Measurements from ENCODE around the gene ROS1.
"Not testable (repeated sequence)": the region's sequence is repeated elsewhere in the genome, so short reads cannot be mapped to it uniquely, and the experiment has no call there.

The ROS1 gene
- total RNA-seq = 0 to 0.18 (median 0) reads per million in 4 experiments

- DNase-seq = no peak
These were observed at the start of gene ROS1 for GRCh38 chr6:117425431-117426153. Gene ROS1 (minus strand): TSS chr6:117425942. CDS start chr6:117425656, 286 bp downstream.

DNA sequence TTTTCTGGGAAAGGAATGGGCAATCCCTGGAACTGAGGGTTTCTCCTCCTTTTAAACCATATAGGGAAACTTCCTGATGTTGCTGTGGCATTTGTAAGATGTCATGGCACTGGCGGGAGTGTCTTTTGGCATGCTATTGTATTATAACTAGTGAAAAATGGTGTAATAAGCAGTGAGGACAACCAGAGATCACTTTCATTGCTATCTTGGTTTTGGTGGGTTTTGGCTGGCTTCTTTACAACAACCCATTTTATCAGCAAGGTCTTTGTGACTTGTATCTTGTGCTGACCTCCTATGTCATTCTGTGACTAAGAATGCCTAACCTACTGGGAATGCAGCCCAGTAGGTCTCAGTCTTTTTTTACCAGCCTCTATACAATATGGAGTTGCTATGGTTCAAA lies 47.7 kb upstream of the ROS1 start:
- no peak for DNase-seq

- no peak for DNase-seq
These were observed 46.9 kb upstream of the ROS1 start for GRCh38 chr6:117472667-117473066.

DNA sequence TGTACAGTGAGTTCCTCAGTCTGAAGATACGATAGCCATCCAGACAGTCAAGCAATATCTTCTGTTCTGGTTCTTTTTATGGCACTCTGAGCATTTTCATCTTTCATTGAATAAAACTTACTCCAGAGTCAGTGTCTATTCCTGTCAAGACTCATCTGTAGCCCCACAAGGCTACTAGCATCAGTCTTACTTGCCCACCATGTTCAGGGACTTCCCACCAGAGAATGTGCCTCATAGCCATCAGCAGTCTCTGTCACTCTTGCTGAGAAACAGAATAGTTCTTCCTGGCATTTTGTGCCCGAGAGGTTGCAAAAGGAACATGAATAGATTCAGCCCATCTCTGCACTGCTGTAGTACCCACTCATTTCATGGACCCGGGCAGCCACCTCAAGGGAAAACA lies 44.0 kb upstream of the ROS1 start:
- no peak for DNase-seq

DNA sequence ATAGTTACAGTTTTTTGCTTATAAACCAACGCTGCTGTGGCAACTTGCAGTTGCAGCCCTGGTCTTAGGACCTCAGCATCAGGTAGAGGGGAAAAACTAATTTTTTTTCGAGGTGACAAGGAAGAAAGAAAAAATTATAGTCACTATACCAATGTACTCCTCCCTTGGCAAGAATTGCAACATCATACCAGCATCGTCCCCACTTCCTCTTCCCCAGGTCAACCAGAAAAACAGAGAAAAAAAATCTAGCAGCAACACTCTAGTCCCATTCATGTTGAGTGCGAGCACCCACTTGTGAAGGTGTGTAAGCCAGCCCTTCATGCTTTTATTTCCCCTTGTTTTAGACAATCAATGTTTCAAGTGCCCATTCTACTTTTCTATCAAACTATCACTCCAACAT lies 43.6 kb upstream of the ROS1 start:
- no peak for DNase-seq

DNA sequence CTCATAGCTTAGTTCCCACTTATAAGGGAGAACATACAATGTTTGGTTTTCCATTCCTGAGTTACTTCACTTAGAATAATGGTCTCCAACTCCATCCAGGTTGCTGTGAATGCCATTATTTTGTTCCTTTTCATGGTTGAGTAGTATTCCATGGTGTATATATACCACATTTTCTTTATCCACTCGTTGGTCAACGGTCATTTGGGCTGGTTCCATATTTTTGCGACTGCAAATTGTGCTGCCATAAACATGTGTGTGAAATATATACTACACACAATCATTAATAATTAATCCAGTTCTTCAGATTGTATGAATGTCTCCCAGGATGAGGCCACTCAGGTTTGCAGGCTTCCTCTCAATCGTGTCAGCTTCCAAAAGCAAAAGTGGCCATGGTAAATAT lies 42.8 kb upstream of the ROS1 start:
- not testable (repeated sequence) for DNase-seq

GRCh38 chr6:117467876-117468275 lies 42.1 kb upstream of the ROS1 start:
- DNase-seq = no peak

DNA sequence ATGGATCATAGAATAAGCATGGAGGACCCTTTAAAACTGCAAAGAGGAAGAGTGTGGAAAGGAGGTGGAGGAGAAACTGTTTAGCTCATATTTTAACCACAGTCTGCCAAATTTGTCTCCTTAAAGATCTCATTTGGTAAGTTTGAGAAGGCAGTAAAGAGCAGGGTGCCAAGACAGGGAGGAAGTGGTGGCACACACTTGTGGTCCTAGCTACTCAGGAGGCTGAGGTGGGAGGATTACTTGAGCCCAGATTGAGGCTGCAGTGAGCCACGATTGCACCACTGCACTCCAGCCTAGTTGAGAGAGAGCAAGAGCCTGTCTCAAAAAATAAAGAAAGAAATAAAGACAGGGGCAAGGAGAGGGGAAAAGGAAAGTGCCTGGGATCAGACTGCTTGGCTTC lies 39.9 kb upstream of the ROS1 start:
- no peak for DNase-seq

GRCh38 chr6:117464700-117465099 lies 39.0 kb upstream of the ROS1 start:
- DNase-seq = no peak

DNA sequence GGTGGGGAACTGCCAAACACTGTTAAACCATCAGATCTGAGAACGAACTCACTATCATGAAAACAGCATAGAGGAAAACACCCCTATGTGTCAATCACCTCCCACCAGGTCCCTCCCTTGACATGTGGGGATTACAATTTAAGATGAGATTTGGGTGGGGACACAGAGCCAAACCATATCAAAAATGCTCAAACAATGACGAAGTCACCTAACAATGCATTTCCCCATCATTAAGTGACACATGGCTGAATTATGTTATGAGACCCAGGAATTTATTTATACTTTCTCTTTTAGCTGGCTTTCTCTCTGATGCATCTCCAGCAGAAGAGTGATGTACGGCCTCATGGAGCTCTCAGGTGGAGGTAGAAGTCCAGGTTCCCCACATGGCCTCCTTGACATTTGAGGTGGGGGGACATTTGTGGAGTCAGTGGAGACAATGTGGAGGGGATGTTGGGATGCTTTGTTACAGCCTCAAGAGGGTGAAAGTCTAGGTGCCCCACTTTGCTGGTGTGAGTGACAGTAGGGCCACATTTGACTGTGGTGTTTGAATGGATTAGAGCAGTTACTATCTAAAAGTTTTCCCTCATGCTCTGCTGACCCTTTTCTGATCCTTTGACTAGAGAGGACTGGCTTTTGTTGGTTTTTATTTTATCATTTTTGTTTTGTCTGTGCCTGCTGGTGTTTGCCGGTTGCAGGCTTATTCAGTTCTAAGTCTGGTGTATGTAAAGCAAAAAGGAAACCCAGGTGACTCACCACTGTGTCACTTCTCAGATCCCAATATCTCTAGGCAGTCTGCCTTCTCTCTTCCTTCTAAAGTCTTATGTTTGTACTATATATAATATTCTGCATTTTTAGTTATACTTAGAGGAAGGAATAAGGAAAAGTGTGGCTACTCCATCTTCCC lies 38.3 kb upstream of the ROS1 start:
- DNase-seq = no peak

- no peak for DNase-seq
These were observed 33.6 kb upstream of the ROS1 start for GRCh38 chr6:117459204-117459944.

- no peak for DNase-seq
These were observed 31.3 kb upstream of the ROS1 start for GRCh38 chr6:117456998-117457397.

DNA sequence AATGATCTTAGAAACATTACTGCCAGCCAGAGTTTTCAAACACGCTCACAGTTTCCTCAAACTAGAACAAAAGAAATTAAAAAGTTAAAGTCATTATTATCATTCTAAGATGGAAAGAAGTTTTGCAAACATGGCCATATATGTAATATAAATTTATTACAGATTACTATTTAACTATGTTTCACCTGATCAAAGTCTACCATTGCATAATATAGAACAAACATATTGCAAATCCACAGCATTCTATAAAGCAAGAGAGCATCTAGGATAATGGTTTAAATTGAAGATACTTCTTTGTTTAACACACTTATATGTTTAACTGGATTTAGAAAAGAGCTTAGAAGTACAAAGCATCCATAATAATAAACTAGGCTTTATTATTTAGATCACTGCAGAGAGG lies 30.5 kb upstream of the ROS1 start:
- no peak for DNase-seq

DNA sequence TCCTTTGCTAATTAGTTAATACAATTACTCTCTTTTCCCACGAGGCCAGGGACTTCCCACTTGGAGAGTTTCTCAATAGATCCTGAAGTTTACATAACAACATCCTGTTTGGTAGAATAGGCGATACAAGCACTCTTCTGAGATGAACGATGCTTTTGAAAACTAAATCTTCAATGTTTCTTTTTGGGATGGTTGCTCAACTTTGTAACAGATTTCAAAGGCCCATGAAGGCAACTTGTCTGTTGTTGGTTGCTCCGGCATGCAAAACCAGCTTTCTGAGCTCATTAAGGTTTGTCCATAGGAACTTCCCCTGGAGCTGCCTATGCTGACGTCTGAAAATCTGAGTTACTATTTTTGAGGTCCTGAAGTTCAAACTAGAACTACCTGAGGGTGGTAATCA lies 25.9 kb upstream of the ROS1 start:
- DNase-seq = no peak

DNA sequence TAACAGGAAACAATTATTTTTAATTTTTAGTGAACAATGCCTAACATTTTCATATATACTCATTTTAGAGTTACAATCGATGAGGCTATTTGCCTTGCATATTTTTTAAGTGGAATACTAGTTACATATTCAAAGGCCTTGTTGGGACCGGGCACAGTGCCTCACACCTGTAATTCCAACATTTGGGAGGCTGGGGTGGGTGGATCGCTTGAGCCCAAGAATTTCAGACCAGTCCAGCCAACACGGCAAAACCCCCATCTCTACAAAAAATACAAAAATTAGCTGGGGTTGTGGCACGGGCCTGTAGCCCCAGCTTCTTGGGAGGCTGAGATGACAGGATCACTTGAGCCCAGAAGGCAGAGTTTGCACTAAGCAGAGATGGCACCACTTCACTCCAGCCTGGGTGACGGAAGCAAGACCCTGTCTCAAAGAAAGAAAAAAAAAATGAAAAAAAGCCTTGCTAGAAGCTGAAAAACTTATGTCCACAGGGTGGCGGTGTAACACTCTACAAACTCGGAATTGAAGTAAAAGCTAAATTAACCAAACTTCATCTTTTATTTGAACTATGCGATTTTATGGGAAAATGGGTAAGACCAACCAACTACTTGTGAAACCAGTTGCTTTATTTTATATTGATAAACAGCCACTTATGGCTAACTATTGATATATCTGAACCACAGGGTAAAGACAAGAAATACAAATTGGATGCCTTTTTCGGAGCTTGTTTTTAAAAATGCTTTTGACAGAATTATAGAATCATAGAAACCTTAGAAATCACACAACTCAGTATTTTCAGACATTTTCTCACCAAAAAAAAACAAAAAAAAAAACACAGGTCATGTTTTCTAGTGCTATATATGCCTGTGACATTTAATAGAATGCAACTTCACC lies 24.1 kb upstream of the ROS1 start:
- DNase-seq = peak; percentile 42

- no peak for DNase-seq
These were observed 23.2 kb upstream of the ROS1 start for GRCh38 chr6:117448732-117449485.

- no peak for DNase-seq
These were observed 22.3 kb upstream of the ROS1 start for GRCh38 chr6:117448011-117448410.

DNA sequence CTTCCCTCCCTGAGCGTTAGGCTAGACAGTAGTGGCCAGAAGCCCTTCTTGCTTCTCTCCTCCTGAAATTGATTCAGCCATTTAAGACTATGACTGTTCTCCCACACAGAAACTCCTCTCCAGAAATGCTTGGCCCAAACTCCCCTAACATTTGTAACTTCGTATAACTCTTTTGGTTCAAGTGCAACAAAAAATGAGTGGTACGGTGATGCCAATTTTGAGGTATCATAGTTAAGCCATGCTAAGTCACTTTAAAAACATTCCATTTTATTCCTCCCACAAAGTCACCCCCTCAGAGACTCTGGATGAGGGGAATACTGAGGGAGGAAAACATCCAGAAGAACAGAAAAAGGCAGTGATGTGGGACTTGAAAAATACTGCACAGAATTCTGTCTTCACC lies 21.1 kb upstream of the ROS1 start:
- no peak for DNase-seq

DNA sequence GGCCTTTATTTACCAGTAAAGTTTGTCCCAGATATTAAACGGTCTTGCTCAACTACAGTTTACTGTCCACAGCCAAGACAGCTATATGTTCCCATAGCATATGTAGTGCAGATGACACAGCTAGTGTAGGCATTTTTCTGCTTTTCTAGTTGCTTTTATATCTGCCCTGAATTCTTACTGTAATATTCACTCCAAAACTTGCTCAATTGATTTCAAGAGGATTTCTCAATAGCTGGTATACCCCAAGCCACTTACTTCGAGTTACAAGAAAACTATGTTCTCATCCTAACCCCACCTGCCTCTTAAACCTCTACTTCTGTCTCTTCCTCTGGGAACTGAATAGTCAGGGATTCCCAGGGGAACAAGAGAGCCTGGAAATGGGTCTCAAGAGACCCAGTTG lies 18.9 kb upstream of the ROS1 start:
- DNase-seq = no peak

- DNase-seq = not testable (repeated sequence)
These were observed 16.6 kb upstream of the ROS1 start for GRCh38 chr6:117442313-117442712.

DNA sequence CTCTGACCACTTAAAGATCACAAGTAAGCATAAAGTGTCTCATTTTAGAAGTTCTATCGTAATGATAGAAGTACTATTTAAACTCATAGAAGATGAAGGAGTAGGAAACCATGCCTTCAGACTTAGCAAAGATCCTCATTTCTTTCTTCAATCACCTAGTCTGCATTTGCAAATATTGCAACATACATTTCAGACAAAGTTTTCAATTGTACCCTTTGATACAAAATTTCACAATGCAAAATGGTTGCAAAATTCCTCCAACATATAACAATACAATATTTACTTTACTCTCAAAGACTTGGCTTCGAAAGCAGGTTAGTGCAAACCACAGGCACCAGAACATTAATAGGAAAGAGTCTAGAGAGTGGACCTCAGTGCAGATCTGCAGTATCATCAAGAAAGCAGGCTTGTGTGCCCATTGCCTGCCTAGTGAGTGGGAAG lies 16.1 kb upstream of the ROS1 start:
- DNase-seq = no peak
